ENCODE data around the gene SLC25A25.

The SLC25A25 gene

GRCh38 chr9:128096616-128097536 is 28.8 kb downstream of the SLC25A25 start:
- DNase-seq (ENCODE audit: low read depth), result no peak

GRCh38 chr9:128097543-128098296 is 29.7 kb downstream of the SLC25A25 start:
- no peak for DNase-seq (ENCODE audit: low read depth)

DNA sequence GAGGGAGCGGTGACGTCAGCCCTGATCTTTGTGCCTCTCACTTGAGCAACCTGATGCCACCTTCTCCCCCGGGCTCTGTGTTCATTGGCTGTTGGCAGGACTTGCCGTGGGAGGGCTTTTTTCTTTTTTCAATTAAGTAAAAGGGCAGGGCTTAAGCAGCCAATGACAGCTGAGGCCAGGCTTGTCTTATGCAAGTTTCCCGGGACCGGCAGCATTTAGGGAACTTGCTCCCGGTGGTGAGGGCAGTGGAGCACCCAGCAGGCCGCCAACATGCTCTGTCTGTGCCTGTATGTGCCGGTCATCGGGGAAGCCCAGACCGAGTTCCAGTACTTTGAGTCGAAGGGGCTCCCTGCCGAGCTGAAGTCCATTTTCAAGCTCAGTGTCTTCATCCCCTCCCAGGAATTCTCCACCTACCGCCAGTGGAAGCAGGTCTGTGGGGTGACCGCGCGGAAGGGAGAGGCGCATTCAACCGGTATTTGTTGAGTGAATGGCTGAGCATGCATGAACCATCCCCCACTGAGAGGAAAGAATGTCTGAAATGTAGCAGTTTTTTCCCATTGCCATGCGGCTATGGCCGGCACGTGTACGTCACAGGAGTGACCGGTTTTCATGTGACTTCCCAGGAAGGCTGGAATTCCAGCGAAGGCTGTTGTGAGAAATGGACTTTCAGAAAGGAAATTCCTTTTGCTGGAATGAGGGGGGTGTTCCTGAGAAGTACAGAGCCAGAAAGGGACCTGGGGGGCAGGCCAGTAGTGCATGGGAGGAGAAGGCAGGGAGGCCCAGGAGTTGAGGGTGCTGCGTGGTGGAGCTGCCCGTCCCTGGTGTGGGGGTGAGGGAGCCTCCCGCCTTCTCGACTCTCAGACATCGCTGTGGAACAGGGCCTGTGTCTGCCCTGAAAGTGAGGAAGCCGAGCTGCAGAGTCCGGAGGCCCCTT is 30.5 kb downstream of the SLC25A25 start:
- peak; percentile 46 for DNase-seq (ENCODE audit: low read depth)

GRCh38 chr9:128099231-128099931 is 31.3 kb downstream of the SLC25A25 start:
- no peak for DNase-seq (ENCODE audit: low read depth)

GRCh38 chr9:128099932-128100491 is 32.0 kb downstream of the SLC25A25 start:
- DNase-seq (ENCODE audit: low read depth), result no peak

- no peak for DNase-seq (ENCODE audit: low read depth)
Measured at GRCh38 chr9:128100581-128100980, 32.5 kb downstream of the SLC25A25 start.

- no peak for DNase-seq (ENCODE audit: low read depth)
Measured at GRCh38 chr9:128101231-128101661, 33.2 kb downstream of the SLC25A25 start.

DNA sequence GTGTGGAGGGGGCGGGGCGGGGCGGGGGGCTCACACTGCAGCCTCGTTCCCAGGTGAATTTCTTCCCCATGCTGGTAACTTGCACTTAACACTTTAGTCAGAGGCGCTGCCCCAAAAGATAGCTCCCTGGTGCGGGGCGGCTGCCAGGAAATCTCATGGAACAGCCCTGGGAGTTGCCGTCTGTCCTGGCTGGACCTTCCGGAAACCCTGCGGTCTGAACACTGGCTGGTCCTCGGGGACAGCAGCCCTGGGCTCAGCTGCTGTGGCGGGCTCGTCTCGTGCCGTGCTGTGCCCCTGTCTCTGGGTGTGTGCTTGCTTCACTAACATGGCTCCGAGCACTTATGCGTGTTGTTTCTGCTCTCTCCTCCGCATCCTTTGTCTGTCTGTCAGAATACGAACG is 33.7 kb downstream of the SLC25A25 start:
- DNase-seq (ENCODE audit: low read depth), result no peak

DNA sequence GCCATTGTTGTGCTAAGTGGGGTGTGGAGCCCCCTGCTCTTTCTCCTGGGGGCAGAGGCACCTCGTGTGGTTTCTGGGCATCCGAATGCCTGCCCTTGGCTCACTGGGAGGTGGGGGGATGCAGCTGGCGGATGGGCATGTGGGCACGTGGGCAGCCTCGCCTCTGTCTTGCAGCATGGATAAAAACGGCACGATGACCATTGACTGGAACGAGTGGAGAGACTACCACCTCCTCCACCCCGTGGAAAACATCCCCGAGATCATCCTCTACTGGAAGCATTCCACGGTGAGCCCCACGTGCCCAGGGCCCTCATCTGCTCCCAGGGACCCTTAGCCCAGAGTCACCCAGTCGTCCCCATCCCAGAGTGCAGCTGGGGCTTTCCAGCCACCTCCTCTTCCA is 34.2 kb downstream of the SLC25A25 start:
- DNase-seq (ENCODE audit: low read depth), result no peak

DNA sequence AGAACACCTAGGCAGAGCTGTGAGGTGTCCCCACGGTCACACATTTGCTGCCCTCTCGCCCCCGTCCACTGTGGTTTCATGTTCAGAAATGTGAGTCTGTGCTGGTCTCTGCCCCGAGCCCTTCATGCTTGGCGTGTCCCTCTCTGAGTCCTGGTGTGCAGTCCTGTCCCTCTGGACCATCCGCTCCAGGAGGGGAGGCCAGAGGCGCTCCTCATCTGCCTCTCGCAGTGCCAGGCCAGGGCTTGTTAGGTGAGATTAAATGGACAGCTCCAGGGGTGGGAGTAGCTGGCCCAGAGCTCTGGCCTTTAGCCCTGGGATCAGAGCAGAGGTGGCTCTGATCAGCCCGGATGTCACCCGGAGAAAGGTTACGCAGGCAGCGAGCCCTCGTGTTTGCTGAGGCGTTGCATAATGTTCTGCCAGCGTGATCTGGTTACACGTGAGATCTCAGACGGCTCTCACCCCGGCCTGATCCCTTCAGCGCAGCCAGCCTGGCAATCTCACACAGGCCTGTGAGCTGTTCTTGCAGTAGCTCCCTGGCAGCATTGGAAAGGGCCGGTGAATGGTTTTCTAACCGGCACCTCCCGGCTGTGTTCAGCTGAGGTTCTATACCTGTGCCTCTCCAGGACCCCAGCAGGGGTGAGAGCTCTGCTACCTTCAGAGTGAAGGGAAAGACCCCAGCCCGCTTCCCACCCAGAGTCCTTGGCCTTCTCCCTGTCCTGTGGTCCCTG is 35.0 kb downstream of the SLC25A25 start:
- DNase-seq (ENCODE audit: low read depth), result no peak

DNA sequence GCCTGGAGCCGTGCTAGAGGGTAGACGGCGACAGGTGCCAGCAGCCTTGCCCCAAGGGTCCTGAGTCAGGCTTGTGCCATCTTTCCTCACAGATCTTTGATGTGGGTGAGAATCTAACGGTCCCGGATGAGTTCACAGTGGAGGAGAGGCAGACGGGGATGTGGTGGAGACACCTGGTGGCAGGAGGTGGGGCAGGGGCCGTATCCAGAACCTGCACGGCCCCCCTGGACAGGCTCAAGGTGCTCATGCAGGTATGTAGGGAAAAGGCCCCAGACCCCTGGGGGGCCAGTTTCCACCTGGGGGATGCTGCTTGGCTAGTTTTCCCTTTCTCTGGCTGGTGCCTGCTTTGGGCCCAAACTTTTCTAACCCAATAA is 35.5 kb downstream of the SLC25A25 start:
- DNase-seq (ENCODE audit: low read depth), result peak; percentile 14

DNA sequence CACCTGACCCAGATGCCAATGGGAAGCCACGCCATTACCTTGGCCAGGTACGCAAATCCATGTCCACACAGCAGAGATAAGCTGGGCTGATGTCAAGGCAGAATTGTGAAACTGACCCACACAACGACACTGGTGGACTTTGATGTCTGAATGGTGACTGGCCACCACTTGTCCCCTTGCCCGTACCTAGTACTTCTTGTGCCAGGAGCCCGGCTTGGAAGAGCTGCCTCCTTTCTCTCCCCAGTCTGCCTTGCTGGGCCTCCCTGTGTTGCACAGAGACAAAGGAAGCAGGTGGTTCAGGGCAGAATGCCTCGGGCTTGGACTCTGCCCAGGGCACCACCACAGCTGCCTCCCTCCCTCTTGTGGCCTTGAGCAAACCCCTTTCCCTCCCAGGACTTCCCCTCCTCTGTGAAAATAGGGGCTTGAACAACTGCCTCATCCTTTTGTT is 36.2 kb downstream of the SLC25A25 start:
- no peak for DNase-seq (ENCODE audit: low read depth)

DNA sequence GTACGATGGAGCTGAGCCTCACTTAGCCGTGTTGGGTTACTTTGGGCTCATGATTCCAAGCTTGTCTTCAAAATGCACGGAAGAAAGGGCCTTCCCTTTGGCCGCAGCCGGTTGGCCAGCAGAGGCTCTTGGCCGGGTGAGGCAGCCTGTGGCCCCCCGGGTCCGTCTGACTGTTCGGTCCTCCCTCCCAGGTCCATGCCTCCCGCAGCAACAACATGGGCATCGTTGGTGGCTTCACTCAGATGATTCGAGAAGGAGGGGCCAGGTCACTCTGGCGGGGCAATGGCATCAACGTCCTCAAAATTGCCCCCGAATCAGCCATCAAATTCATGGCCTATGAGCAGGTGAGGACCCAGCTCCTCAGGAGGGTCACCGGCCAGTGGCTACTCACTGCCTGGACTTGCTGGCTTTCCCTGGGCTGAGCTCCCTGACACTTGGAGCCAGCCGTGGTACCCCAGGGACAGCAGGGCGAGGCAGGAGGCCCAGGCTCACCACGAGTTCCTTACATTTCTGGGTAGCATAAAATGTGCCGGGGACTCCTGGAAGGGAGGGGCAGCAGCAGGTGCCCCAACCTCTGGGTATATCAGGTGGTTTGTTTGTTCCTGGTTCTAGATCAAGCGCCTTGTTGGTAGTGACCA is 37.6 kb downstream of the SLC25A25 start:
- no peak for DNase-seq (ENCODE audit: low read depth)

DNA sequence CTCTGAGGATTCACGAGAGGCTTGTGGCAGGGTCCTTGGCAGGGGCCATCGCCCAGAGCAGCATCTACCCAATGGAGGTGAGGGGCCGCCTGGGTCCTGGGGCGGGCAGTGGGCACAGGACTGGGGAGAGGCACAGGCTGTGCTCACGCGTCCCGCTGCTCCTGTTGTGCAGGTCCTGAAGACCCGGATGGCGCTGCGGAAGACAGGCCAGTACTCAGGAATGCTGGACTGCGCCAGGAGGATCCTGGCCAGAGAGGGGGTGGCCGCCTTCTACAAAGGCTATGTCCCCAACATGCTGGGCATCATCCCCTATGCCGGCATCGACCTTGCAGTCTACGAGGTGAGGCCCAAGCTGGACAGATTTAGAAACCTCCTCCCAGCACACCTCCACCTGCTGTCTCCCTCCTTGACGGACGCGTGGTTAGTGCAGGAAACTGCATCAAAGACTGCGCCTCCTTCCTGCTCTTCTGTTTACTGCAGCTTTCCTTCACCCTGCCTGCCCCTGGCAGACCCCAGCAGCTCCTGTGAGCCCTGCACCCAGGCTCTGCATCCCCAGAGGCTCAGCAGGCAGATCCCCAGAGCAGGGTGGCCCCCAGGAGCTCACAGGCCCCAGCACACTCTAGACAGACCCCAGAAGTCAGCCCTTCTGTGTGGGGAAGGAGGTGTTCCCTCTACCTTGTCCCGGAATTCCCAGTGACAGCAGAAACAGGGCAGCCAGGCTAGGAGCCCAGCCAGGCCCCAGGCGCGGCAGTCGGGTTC is 38.3 kb downstream of the SLC25A25 start:
- no peak for DNase-seq (ENCODE audit: low read depth)

DNA sequence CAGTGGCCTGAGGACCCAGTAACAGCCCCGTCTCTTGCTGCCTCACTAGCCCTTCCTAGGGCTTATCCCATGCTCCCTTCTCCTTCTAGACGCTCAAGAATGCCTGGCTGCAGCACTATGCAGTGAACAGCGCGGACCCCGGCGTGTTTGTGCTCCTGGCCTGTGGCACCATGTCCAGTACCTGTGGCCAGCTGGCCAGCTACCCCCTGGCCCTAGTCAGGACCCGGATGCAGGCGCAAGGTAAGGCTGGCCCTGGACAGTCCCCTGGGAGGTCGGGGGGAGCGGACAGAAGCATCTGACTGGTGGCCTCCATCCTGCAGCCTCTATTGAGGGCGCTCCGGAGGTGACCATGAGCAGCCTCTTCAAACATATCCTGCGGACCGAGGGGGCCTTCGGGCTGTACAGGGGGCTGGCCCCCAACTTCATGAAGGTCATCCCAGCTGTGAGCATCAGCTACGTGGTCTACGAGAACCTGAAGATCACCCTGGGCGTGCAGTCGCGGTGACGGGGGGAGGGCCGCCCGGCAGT is 39.0 kb downstream of the SLC25A25 start:
- no peak for DNase-seq (ENCODE audit: low read depth)

DNA sequence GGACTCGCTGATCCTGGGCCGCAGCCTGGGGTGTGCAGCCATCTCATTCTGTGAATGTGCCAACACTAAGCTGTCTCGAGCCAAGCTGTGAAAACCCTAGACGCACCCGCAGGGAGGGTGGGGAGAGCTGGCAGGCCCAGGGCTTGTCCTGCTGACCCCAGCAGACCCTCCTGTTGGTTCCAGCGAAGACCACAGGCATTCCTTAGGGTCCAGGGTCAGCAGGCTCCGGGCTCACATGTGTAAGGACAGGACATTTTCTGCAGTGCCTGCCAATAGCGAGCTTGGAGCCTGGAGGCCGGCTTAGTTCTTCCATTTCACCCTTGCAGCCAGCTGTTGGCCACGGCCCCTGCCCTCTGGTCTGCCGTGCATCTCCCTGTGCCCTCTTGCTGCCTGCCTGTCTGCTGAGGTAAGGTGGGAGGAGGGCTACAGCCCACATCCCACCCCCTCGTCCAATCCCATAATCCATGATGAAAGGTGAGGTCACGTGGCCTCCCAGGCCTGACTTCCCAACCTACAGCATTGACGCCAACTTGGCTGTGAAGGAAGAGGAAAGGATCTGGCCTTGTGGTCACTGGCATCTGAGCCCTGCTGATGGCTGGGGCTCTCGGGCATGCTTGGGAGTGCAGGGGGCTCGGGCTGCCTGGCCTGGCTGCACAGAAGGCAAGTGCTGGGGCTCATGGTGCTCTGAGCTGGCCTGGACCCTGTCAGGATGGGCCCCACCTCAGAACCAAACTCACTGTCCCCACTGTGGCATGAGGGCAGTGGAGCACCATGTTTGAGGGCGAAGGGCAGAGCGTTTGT is 39.6 kb downstream of the SLC25A25 start:
- DNase-seq (ENCODE audit: low read depth), result no peak

- no peak for DNase-seq (ENCODE audit: low read depth)
Measured at GRCh38 chr9:128108269-128109049, 40.4 kb downstream of the SLC25A25 start.

All from T-helper 22 cell (primary cell).